CD4-positive, alpha-beta T cell treated with Interleukin-17A for 4 hours (primary cell): Measurements from ENCODE around the gene SSR3.
"Not testable (repeated sequence)": the region's sequence is repeated elsewhere in the genome, so short reads cannot be mapped to it uniquely, and the experiment has no call there.

ENCODE experiments used
- DNase-seq: peaks from one replicate; pipeline ENCODE4 v3.0.0-alpha.2; 2020; ENCODE audit warnings: mixed read lengths

SSR3 gene

DNA sequence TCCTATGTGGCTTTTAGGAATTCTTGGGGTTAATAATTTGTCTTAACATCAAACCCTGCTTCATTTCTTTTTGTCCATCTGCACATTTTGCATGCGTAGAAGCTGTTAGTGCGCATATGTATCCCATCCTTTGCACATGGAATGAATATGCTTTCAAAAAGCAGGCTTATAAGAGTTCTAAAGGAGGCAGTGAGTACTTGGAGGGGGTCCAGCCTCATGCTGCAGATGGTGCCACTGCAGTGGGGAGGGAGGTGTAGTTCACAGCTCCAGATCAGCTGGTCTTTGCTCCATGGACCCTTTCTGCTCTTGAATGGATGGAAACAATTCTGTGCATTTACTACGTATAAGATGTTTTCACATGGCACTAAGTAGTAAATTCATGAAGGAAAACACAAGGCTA, 20.7 kb upstream of the SSR3 start:
- no peak for DNase-seq

GRCh38 chr3:156569881-156570280, 15.0 kb upstream of the SSR3 start:
- not testable (repeated sequence) for DNase-seq

DNA sequence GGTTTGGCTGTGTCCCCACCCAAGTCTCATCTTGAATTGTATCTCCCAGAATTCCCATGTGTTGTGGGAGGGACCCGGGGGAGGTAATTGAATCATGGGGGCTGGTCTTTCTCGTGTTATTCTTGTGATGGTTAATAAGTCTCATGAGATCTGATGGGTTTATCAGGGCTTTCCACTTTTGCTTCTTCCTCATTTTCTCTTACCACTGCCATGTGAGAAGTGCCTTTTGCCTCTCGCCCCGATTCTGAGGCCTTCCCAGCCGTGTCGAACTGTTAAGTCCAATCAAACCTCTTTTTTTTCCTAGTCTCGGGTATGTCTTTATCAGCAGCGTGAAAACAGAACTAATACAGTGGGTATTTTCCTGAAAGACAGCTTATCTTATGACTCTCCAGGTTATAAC, 14.1 kb upstream of the SSR3 start:
- DNase-seq = not testable (repeated sequence)

DNA sequence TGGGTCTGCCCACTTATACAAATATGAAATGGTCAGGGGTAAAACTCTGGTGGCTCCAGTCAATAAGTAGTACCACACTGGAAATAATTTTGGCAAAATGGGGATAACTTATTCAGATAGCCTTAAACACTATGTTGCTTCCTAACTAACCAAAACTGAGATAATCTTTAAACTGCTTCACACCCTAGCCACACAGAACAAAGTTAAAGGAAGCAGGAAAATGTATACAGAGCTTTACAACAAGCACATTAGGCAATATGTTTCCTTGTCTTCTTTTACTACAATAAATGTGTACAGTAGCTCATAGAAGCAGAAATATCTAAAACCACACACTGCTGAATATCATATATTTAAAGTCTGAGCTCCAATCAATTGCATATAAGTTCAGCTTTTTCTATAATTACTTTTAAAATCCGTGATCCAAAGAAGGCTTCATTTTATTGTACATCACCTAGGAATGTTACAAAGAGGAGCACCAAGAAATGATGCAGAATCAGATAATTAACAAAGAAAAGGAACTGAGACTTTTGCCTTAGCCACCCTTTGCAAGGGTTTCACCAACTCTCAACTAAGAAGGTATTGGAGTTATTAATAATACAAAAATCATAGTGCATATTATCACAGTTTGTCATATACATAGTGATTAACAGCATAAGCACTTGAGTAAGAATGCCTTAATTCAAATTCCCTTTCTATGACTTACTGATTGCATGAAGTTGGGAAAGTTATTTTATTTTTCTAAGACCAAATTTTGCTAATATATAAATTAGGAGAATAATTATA, 9.2 kb upstream of the SSR3 start:
- no peak for DNase-seq

GRCh38 chr3:156562486-156562885, 7.6 kb upstream of the SSR3 start:
- not testable (repeated sequence) for DNase-seq

GRCh38 chr3:156561533-156561932, 6.6 kb upstream of the SSR3 start:
- DNase-seq = no peak

DNA sequence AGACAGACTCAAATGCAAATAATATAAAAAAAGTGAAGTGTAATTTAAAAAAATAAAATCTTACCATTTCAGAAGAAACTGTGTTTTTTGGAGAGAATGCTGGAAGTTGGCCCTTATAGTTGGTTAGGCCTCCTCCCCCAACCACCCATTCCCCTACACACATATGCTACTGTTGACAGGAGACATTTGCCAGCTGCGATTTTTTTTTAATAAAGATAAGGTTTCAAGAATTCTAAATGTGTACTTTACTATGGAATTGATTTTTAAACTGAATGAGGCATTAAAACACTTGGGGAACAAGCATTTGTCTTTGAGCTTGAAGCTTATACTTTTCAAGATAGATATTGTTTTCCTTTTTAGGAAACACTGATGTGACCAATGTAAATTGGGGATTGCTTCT, 4.4 kb upstream of the SSR3 start:
- DNase-seq = no peak

- DNase-seq = no peak
Measured at GRCh38 chr3:156558389-156558788, 3.5 kb upstream of the SSR3 start.

DNA sequence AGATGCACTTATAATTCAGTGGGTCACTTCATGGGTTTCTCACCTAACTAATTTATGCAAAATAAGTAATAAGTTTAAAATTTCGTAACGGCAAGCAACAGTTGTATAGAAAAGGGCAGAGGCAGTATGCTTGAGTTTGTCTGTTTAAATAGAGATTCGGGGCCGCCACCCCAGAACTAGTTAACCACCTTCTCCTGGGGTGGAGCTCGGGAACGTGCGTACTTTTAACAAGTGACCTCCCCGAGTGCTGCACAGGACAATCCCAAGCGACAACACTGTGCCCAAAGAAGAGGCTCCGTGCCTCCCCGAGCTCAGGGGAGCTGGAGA, 439 bp downstream of the SSR3 start:
- no peak for DNase-seq

DNA sequence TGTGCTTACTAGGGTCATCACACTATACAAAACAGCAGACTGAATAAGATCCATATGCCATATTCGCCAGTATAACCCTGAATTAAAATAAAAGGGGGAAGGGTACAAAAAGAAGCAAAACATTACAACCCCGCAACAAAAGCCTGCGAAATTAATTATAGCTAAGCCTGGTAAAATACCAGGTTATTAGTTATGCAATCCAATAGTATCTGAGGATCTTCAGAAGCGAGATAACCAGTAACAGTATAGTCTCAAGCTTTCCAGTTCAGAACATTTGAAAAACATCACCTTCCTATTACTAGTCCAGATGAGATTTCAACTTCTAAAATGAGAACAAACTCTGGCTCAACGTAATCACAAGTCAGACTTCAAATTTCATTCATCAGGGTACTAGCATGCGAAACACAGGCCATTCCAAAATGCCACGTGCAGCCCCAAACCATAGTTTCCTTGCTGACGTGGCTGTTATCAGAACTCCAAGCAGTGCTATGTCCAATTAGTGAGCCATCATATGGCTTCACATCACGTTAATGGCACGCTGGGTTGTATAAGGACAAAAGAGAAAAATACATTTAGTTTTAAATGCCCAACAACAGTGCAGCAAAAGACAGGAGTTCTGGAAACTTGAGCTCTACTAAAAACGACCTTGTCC, 1.1 kb downstream of the SSR3 start:
- DNase-seq = no peak

- no peak for DNase-seq
Measured at GRCh38 chr3:156552973-156553372, 1.9 kb downstream of the SSR3 start.

DNA sequence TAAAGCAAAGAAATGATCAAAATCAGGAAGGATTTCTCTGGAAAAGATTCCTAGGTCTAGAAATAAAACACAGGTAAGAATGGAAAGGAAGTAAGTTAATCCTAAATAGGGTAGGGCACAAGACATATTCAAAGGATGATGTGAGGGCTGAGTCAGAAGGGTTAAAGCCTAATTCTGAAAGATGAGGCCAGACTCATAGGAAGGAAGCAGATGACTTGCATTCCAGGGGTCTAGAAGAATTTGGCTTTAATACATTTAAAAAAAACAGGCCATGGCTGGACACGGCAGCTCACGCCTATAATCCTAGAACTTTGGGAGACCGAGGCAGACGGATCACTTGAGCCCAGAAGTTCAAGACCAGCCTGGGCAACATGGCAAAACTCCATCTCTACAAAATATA, 3.2 kb downstream of the SSR3 start:
- DNase-seq = no peak

DNA sequence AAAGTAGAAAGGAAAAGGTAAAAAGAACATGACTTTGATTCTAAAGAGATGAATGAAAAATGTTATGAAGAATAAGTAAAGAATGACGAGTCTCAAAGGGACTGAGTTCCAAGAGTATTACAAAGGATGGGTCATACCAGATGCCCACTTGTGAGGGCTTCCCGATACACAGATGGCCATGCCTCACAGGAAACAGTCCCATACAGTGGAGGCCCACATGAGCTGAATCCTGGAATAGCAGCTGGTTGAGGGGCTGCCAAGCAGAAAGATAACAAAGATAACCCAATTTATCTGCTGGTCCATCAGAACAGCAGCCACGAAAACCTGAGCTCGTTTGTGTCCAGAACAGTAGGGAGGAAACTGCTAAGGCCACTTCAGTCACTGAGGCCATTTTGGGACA, 3.7 kb downstream of the SSR3 start:
- no peak for DNase-seq

GRCh38 chr3:156548902-156549301, 6.0 kb downstream of the SSR3 start:
- no peak for DNase-seq

DNA sequence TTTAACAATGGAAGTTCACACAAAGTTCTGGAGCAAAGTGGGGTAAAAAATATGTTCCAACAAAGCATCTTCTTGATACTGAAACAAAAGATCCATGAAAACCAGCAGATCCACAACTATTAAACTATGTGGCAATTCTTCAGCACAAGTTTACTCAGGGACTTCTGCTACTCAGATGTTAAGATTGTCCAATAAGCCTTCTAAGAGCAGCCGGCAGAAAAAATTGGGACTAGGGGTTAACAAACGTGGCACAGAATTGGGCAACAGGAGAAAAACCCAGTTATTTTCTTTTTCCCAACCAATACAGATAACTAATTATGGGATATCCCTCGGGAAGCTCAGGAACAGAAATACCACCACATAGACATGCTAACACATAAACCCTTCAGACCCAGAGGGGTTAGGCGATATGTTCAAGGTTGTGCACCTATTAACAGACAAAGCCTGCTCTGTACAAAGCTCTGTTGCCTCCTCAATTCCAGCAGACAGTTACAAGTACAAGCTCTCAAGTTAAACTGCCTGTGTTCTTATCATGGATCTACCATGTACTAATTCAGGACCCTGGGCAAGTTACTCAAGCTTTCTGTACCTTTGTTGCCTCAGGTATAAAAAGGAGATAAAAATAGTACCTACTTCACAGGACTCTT, 6.8 kb downstream of the SSR3 start:
- DNase-seq = no peak

DNA sequence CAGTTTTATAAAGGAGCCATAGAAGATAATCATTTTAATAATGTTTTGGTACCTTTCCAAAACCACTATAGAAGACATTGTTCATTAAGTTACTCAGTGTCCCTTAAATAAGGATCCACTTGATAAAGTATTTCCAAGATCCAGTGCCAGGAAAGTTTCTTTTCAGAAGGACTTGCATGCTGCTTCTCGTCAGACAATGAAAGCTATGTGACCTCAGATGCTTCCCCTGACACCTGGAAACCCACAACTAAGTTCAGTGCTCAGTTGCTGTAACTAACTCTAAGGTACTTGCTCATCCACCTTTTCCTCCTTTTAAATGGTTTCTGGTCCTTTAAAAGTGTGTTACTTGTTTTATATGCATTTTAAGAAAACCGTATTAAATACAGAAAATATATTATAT, 7.3 kb downstream of the SSR3 start:
- no peak for DNase-seq

GRCh38 chr3:156543043-156543555, 11.8 kb downstream of the SSR3 start:
- no peak for DNase-seq

GRCh38 chr3:156542101-156543042, 12.5 kb downstream of the SSR3 start:
- DNase-seq = no peak

- DNase-seq = no peak
Measured at GRCh38 chr3:156539802-156540201, 15.1 kb downstream of the SSR3 start.

DNA sequence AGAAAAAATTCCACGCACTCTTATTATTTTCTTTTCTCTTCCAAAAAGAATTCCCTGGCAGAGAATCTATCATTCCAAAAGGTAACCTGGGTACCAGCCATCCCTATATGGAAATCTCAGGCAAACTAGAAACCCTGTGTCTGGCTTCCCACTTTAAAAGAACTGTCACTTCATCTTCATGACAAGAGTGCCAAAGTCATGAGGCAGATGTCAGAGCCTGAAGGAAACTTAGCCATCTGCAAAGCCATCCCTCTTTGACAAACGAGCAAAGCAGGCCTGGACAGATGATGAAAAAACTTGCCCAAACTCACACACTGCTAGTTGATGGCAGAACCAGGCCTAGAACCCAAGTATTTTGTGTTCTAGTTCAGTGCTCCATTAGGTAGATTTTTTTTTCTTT, 15.9 kb downstream of the SSR3 start:
- DNase-seq = no peak

DNA sequence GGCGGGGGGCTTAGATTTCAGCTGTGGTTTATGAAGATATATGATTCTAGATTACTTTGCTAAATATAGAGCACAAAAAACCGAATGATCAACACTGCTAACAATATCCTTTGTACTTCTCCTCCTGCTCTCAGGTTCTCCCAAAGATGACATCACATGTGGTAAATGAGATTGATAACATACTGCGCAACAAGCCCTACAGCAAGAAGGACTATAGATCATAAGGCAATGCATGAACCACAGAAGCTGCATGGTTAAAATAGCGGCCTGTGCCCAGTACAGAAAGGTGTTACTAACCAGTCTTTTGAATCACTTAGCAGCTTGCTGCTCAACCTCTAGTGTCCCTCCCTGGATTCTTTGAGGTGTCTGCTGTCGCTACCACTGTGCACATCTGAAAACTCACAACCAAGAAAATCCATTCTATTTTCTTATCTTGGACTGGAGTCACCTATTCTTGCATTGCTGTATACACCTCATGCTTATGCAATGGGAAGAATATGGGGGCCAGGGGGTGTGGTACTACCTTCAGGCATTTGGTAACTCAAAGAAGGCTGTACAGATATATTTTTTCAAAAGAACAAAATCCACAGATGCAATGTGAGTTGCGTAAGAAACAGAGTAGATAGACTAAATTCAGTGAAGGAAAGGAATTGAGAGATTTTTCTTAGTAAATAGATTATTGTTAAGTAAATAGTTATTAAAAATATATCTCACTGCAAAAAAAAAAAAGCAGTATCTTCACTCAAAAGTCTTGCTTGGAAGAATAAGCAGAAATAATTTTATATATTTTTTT, 18.2 kb downstream of the SSR3 start:
- no peak for DNase-seq

GRCh38 chr3:156535798-156536197, 19.1 kb downstream of the SSR3 start:
- no peak for DNase-seq
